HG02852 (cell line): Measurements from ENCODE around the gene FCRL6.

Source experiments
- ATAC-seq: cut with Tn5 transposase; IDR thresholded peaks from one replicate; pipeline ENCODE4 v1.9.1; 2021; ENCODE audit warnings: mild to moderate bottlenecking, moderate library complexity; ENCODE audit not compliant: unreplicated experiment

The FCRL6 gene

GRCh38 chr1:159799446-159799985 lies 2.6 kb upstream of the FCRL6 start:
- ATAC-seq: no peak

- no peak for ATAC-seq
Observed at GRCh38 chr1:159800177-159800930, 1.8 kb upstream of the FCRL6 start.

- ATAC-seq: no peak
Observed at GRCh38 chr1:159803956-159804689, 2.0 kb downstream of the FCRL6 start.

- ATAC-seq: no peak
Observed at GRCh38 chr1:159804924-159805323, 2.8 kb downstream of the FCRL6 start.

GRCh38 chr1:159815926-159816325 lies 13.8 kb downstream of the FCRL6 start:
- no peak for ATAC-seq

GRCh38 chr1:159817276-159818041 lies 15.3 kb downstream of the FCRL6 start:
- no peak for ATAC-seq

- ATAC-seq: no peak
Observed at GRCh38 chr1:159821171-159821867, 19.2 kb downstream of the FCRL6 start.

GRCh38 chr1:159823406-159823805 lies 21.2 kb downstream of the FCRL6 start:
- no peak for ATAC-seq

- no peak for ATAC-seq
Observed at GRCh38 chr1:159825564-159825963, 23.4 kb downstream of the FCRL6 start.

- peak; percentile 66 for ATAC-seq
Observed at GRCh38 chr1:159826441-159827101, 24.4 kb downstream of the FCRL6 start, which contains the start of gene SLAMF8. SLAMF8 (plus strand) TSS chr1:159826873; CDS start chr1:159826899, 26 bp downstream.

GRCh38 chr1:159827102-159827490 lies 24.9 kb downstream of the FCRL6 start:
- no peak for ATAC-seq

GRCh38 chr1:159827549-159827948 lies 25.4 kb downstream of the FCRL6 start:
- no peak for ATAC-seq

GRCh38 chr1:159828176-159828575 lies 26.0 kb downstream of the FCRL6 start:
- ATAC-seq: no peak

GRCh38 chr1:159828581-159829272 lies 26.6 kb downstream of the FCRL6 start:
- no peak for ATAC-seq

- peak; percentile 76 for ATAC-seq
Observed at GRCh38 chr1:159829273-159829634, 27.1 kb downstream of the FCRL6 start.

- ATAC-seq: no peak
Observed at GRCh38 chr1:159829822-159830465, 27.8 kb downstream of the FCRL6 start.

GRCh38 chr1:159830722-159831121 lies 28.6 kb downstream of the FCRL6 start:
- ATAC-seq: no peak

- ATAC-seq: no peak
Observed at GRCh38 chr1:159831412-159832141, 29.4 kb downstream of the FCRL6 start.
